HCT116 (cell line): ENCODE results near the gene DENND4A. TPM values are rescaled to one million over a fixed set of nuclear protein-coding genes. Genes with fewer than 3 reads are reported as not detected.

Experiments used
- ATAC-seq: fragments of 200-7000 bp; cut with Tn5 transposase; 2 replicates; pipeline ENCODE4 v1.9.1; 2020; ENCODE audit warnings: mild to moderate bottlenecking, moderate library complexity
- BruUV-seq: library from RNA; stranded (reverse); fragments of 400-500 nt; replicated peaks from 2 replicates; lab custom pipeline; 2021; lab: Mats Ljungman, UMichigan
- CTCF ChIA-PET: fragments of 300-600 bp; sonication (Branson Sonifier 250); formaldehyde crosslinking; loops from one replicate; lab custom pipeline; 2021; ENCODE audit warnings: antibody characterized with exemption; lab: Charles Lee
- POLR2A ChIA-PET: fragments of 300-600, 350-600 bp; sonication (Branson Sonifier 250); formaldehyde crosslinking; loops from one replicate; lab custom pipeline; 2021; ENCODE audit warnings: antibody characterized with exemption; lab: Charles Lee
- RAD21 ChIA-PET, 2 experiments: fragments of 300-600 bp; sonication (Branson Sonifier 250); formaldehyde crosslinking; loops; one replicate each; lab custom pipeline; 2023; ENCODE audit warnings: low total read pairs in 2 of 2; ENCODE audit not compliant: uncharacterized antibody in 2 of 2, unreplicated experiment in 2 of 2, low non-redundant PET in 1 of 2; lab: Charles Lee
- DNase-seq: peaks from one replicate; pipeline ENCODE4 v3.0.0-alpha.2; 2010; ENCODE audit warnings: low read depth, low spot score
- H2AFZ ChIP-seq: fragments of 200-600 bp; shearing (Covaris generic), sonication (generic); 2 replicates; pipeline ENCODE4 v1.6.1; 2017; ENCODE audit warnings: low read depth, mixed run types, mixed read lengths, antibody characterized with exemption, low read length; ENCODE audit not compliant: poor library complexity, severe bottlenecking
- H3K27ac ChIP-seq: 2 replicates; pipeline ENCODE4 v1.5.1; 2012; ENCODE audit warnings: low read depth, low read length
- H3K27me3 ChIP-seq: fragments of 200-600 bp; sonication (generic); 2 replicates; pipeline ENCODE4 v1.6.1; 2016; ENCODE audit warnings: mixed run types, low read length, mixed read lengths; ENCODE audit not compliant: insufficient read depth
- H3K36me3 ChIP-seq, 2 experiments: fragments of 200-500 bp in 1 of 2; fragments of 200-600 bp in 1 of 2; sonication (Bioruptor generic) in 1 of 2; sonication (generic) in 1 of 2; 2 replicates each; pipeline versions ENCODE4 v1.5.1 to v1.6.1; 2014 to 2016; ENCODE audit warnings: low read length in 2 of 2, inconsistent platforms in 1 of 2, mixed read lengths in 1 of 2, mixed run types in 1 of 2; ENCODE audit not compliant: insufficient read depth in 2 of 2, control insufficient read depth in 1 of 2
- H3K4me1 ChIP-seq, 2 experiments: fragments of 200-600 bp in 1 of 2; sonication (generic) in 1 of 2; 2 replicates each; pipeline versions ENCODE4 v1.5.1 to v1.6.1; 2012 to 2017; ENCODE audit warnings: low read length in 2 of 2, inconsistent platforms in 1 of 2, mild to moderate bottlenecking in 1 of 2, mixed read lengths in 1 of 2, mixed run types in 1 of 2, moderate library complexity in 1 of 2; ENCODE audit not compliant: insufficient read depth in 2 of 2, control insufficient read depth in 1 of 2
- H3K4me2 ChIP-seq: fragments of 200-600 bp; sonication (generic); 2 replicates; pipeline ENCODE4 v1.6.1; 2017; ENCODE audit warnings: mixed run types, low read length, mixed read lengths
- H3K4me3 ChIP-seq, 2 experiments: fragments of 200-600 bp in 1 of 2; sonication (generic) in 1 of 2; replicated peaks in 1 of 2; 2 replicates each; pipeline ENCODE4 v1.5.1; 2011 to 2016; ENCODE audit warnings: low read length in 2 of 2, control low read depth in 1 of 2, low read depth in 1 of 2, mild to moderate bottlenecking in 1 of 2, mixed read lengths in 1 of 2, mixed run types in 1 of 2
- H3K79me2 ChIP-seq: fragments of 200-600 bp; sonication (generic); 2 replicates; pipeline ENCODE4 v1.6.1; 2017; ENCODE audit warnings: mild to moderate bottlenecking, mixed run types, low read length, moderate library complexity, mixed read lengths; ENCODE audit not compliant: insufficient read depth
- H3K9ac ChIP-seq: fragments of 200-600 bp; sonication (generic); 2 replicates; pipeline ENCODE4 v1.6.1; 2016; ENCODE audit warnings: low read length, mixed read lengths
- H3K9me2 ChIP-seq: fragments of 200-600 bp; sonication (generic), shearing (Covaris generic); 2 replicates; pipeline ENCODE4 v1.6.1; 2017; ENCODE audit warnings: mixed run types, mild to moderate bottlenecking, moderate library complexity; ENCODE audit not compliant: insufficient read depth
- H3K9me3 ChIP-seq, 2 experiments: fragments of 200-500 bp in 1 of 2; fragments of 200-600 bp in 1 of 2; sonication (Bioruptor generic) in 1 of 2; sonication (generic) in 1 of 2; 2 replicates each; pipeline ENCODE4 v1.6.1; 2014 to 2017; ENCODE audit warnings: low read length in 2 of 2, mixed read lengths in 2 of 2, inconsistent platforms in 1 of 2, low read depth in 1 of 2, mild to moderate bottlenecking in 1 of 2, mixed run types in 1 of 2, moderate library complexity in 1 of 2; ENCODE audit not compliant: control insufficient read depth in 1 of 2, insufficient read depth in 1 of 2
- H4K20me1 ChIP-seq: fragments of 200-600 bp; sonication (generic), shearing (Covaris generic); 2 replicates; pipeline ENCODE4 v1.6.1; 2017; ENCODE audit warnings: mixed run types, mild to moderate bottlenecking, moderate library complexity; ENCODE audit not compliant: insufficient read depth
- CBX3 ChIP-seq: IDR thresholded peaks from 2 replicates; pipeline ENCODE4 v1.6.1; 2012; ENCODE audit warnings: low read depth
- MAX ChIP-seq: IDR thresholded peaks from 2 replicates; pipeline ENCODE4 v1.6.1; 2012
- POLR2A ChIP-seq: IDR thresholded peaks from 2 replicates; pipeline ENCODE4 v1.7.0; 2011; ENCODE audit warnings: borderline replicate concordance; ENCODE audit not compliant: insufficient read depth, insufficient read length; ENCODE audit errors: extremely low read depth
- RAD21 ChIP-seq: IDR thresholded peaks from 2 replicates; pipeline ENCODE4 v1.6.1; 2012; ENCODE audit warnings: low read depth, mild to moderate bottlenecking
- REST ChIP-seq: IDR thresholded peaks from 2 replicates; pipeline ENCODE4 v1.6.1; 2012; ENCODE audit warnings: low read depth
- ZBTB33 ChIP-seq: IDR thresholded peaks from 2 replicates; pipeline ENCODE4 v1.6.1; 2011; ENCODE audit warnings: mild to moderate bottlenecking, low read length, moderate library complexity; ENCODE audit not compliant: insufficient replicate concordance; ENCODE audit errors: extremely low read depth
- ZFX ChIP-seq: fragments of 450-650 bp; IDR thresholded peaks from 2 replicates; pipeline ENCODE4 v1.6.1; 2017
- intact Hi-C: fragments of 100-400 bp; cut with micrococcal nuclease; formaldehyde crosslinking; loops from 2 replicates; pipeline ENCODE4 v1.10.0; 2022
- total RNA-seq: library from RNA; stranded (reverse); gene quantifications from one replicate; pipeline ENCODE4 v1.2.1, GENCODE V29; 2021; ENCODE audit not compliant: unreplicated experiment

Gene DENND4A
- total RNA-seq, 1 experiment from 2014 or later: 9.1 TPM

GRCh38 chr15:65619626-65620290, 172.3 kb downstream of the DENND4A start:
- intact Hi-C loops: no loop called here
- no peak for TF ChIP-seq ZFX
- TF ChIP-seq POLR2A: no peak
- no peak for TF ChIP-seq ZBTB33
- TF ChIP-seq CBX3: no peak
- TF ChIP-seq MAX: no peak
- TF ChIP-seq REST: no peak
- TF ChIP-seq RAD21: no peak
- Histone ChIP-seq H4K20me1 (no peaks in the 10 kb centered on the region), H3K79me2 (no peaks in the 10 kb centered on the region), H2AFZ (no peak overlapping the region), H3K27me3 (no peaks in the 10 kb centered on the region), H3K4me3 (no peak overlapping the region), H3K4me1 (no peaks in the 10 kb centered on the region), H3K9ac (no peak overlapping the region), H3K4me2 (no peak overlapping the region), H3K9me2 (no peaks in the 10 kb centered on the region), H3K27ac (no peak overlapping the region), H3K9me3 (no peaks in the 10 kb centered on the region), H3K36me3 (no peaks in the 10 kb centered on the region)
- RAD21 ChIA-PET: no interaction called here
- DNase-seq (no peak), ATAC-seq (no peak)
- POLR2A ChIA-PET: no interaction called here
- no TSS peak for BruUV-seq
- CTCF ChIA-PET: no interaction called here
